MM.1S (cell line): ENCODE results near the gene FRMD1.

Experiments
- DNase-seq: peaks from one replicate; pipeline ENCODE4 v3.0.0-alpha.2; 2015
- H2AFZ ChIP-seq: fragments of 300-600 bp; sonication (generic); 2 replicates; pipeline ENCODE4 v1.6.0; 2016; ENCODE audit warnings: antibody characterized with exemption, low read length
- H3F3A ChIP-seq: fragments of 300-600 bp; sonication (generic); 2 replicates; pipeline ENCODE4 v1.6.1; 2016; ENCODE audit warnings: mild to moderate bottlenecking, antibody characterized with exemption, low read length, moderate library complexity, mixed read lengths; ENCODE audit not compliant: insufficient read depth
- H3K27ac ChIP-seq: fragments of 300-600 bp; sonication (generic); 2 replicates; pipeline ENCODE4 v1.5.1; 2016; ENCODE audit warnings: mild to moderate bottlenecking, low read length
- H3K27me3 ChIP-seq: fragments of 300-600 bp; sonication (generic); replicated peaks from 2 replicates; pipeline ENCODE4 v1.6.0; 2016; ENCODE audit warnings: low read length; ENCODE audit not compliant: insufficient read depth
- H3K36me3 ChIP-seq: fragments of 300-600 bp; sonication (generic); replicated peaks from 2 replicates; pipeline ENCODE4 v1.6.1; 2016; ENCODE audit warnings: mild to moderate bottlenecking, low read length, mixed read lengths; ENCODE audit not compliant: insufficient read depth
- H3K4me1 ChIP-seq: fragments of 300-600 bp; sonication (generic); 2 replicates; pipeline ENCODE4 v1.6.1; 2016; ENCODE audit warnings: low read length, mixed read lengths
- H3K4me2 ChIP-seq: fragments of 300-600 bp; sonication (generic); 2 replicates; pipeline ENCODE4 v1.6.0; 2016; ENCODE audit warnings: low read depth, low read length
- H3K4me3 ChIP-seq: fragments of 300-600 bp; sonication (generic); 2 replicates; pipeline ENCODE4 v1.5.1; 2016; ENCODE audit warnings: low read length, mixed read lengths
- H3K79me2 ChIP-seq: fragments of 300-600 bp; sonication (generic); 2 replicates; pipeline ENCODE4 v1.6.1; 2016; ENCODE audit warnings: mixed run types, low read length, mixed read lengths
- H3K9ac ChIP-seq: fragments of 300-600 bp; sonication (generic); 2 replicates; pipeline ENCODE4 v1.6.1; 2016; ENCODE audit warnings: low read length, mixed read lengths
- H3K9me2 ChIP-seq: fragments of 300-600 bp; sonication (generic); replicated peaks from 2 replicates; pipeline ENCODE4 v1.6.1; 2016; ENCODE audit warnings: mild to moderate bottlenecking, low read length, mixed read lengths; ENCODE audit not compliant: insufficient read depth
- H3K9me3 ChIP-seq: fragments of 300-600 bp; sonication (generic); replicated peaks from 2 replicates; pipeline ENCODE4 v1.6.1; 2016; ENCODE audit warnings: mild to moderate bottlenecking, low read length, mixed read lengths; ENCODE audit not compliant: insufficient read depth
- H4K20me1 ChIP-seq: fragments of 300-600 bp; sonication (generic); 2 replicates; pipeline ENCODE4 v1.6.1; 2016; ENCODE audit warnings: mild to moderate bottlenecking, low read length, moderate library complexity, mixed read lengths; ENCODE audit not compliant: insufficient read depth
- CTCF ChIP-seq: fragments of 300-600 bp; sonication (generic); IDR thresholded peaks from 2 replicates; pipeline ENCODE4 v1.5.1; 2016; ENCODE audit warnings: antibody characterized with exemption, low read length, mixed read lengths
- EZH2 ChIP-seq: fragments of 300-600 bp; sonication (generic); optimal IDR thresholded peaks from 2 replicates; pipeline ENCODE3; 2017; ENCODE audit warnings: low read depth, mild to moderate bottlenecking, antibody characterized with exemption, low read length, mixed read lengths
- EZH2phosphoT487 ChIP-seq: fragments of 300-600 bp; sonication (generic); IDR thresholded peaks from 2 replicates; pipeline ENCODE4 v1.6.1; 2018; ENCODE audit warnings: antibody characterized with exemption, low read length

FRMD1 gene

GRCh38 chr6:168053957-168054471 is 25.0 kb downstream of the FRMD1 start:
- no peaks in the 10 kb centered on the region for H3K9me3 ChIP-seq
- H3K4me1 ChIP-seq = no peaks in the 10 kb centered on the region
- H3K79me2 ChIP-seq = no peaks in the 10 kb centered on the region
- DNase-seq = no peak
- no peak overlapping the region for H3K27ac ChIP-seq
- H3K9me2 ChIP-seq = no peaks in the 10 kb centered on the region
- H3K4me3 ChIP-seq = no peak overlapping the region
- H3K4me2 ChIP-seq = no peak overlapping the region
- H3K36me3 ChIP-seq = no peaks in the 10 kb centered on the region
- no peak overlapping the region for H2AFZ ChIP-seq
- no peak overlapping the region for H3K9ac ChIP-seq
- no peaks in the 10 kb centered on the region for H3F3A ChIP-seq
- no peaks in the 10 kb centered on the region for H4K20me1 ChIP-seq
- H3K27me3 ChIP-seq = no peaks in the 10 kb centered on the region; the same call in 1 of the 2 replicates
- TF ChIP-seq CTCF = no peak
- no peak for TF ChIP-seq EZH2phosphoT487
- no peak for TF ChIP-seq EZH2

GRCh38 chr6:168053086-168053956 is 25.7 kb downstream of the FRMD1 start:
- Histone ChIP-seq H3K9me2 (no peaks in the 10 kb centered on the region), H3K27me3 (no peaks in the 10 kb centered on the region; the same call in 1 of the 2 replicates), H2AFZ (no peak overlapping the region), H3F3A (no peaks in the 10 kb centered on the region), H3K27ac (no peak overlapping the region), H3K36me3 (no peaks in the 10 kb centered on the region), H3K79me2 (no peaks in the 10 kb centered on the region), H3K4me3 (no peak overlapping the region), H3K4me2 (no peak overlapping the region), H3K9ac (no peak overlapping the region), H3K4me1 (no peaks in the 10 kb centered on the region), H4K20me1 (no peaks in the 10 kb centered on the region), H3K9me3 (no peaks in the 10 kb centered on the region)
- TF ChIP-seq EZH2phosphoT487 (no peak), EZH2 (no peak), CTCF (no peak)
- DNase-seq = no peak

GRCh38 chr6:168052291-168052891 is 26.6 kb downstream of the FRMD1 start:
- TF ChIP-seq EZH2 (no peak), EZH2phosphoT487 (no peak), CTCF (no peak)
- DNase-seq = no peak
- H3K27me3 ChIP-seq = no peaks in the 10 kb centered on the region; the same call in 1 of the 2 replicates

More at GRCh38 chr6:168052291-168052891, 26.6 kb downstream of the FRMD1 start:
- Histone ChIP-seq H3K79me2 (no peaks in the 10 kb centered on the region), H3K27ac (no peak overlapping the region), H3K4me1 (no peaks in the 10 kb centered on the region), H3K9me2 (no peaks in the 10 kb centered on the region), H3K4me2 (no peak overlapping the region), H3F3A (no peaks in the 10 kb centered on the region), H3K4me3 (no peak overlapping the region), H3K36me3 (no peaks in the 10 kb centered on the region), H2AFZ (no peak overlapping the region), H3K9me3 (no peaks in the 10 kb centered on the region), H4K20me1 (no peaks in the 10 kb centered on the region), H3K9ac (no peak overlapping the region)
